K562 (cell line): ENCODE measurements around the gene ARHGAP26. TPM values are rescaled to one million over a fixed set of nuclear protein-coding genes. Genes with fewer than 3 reads are reported as not detected.

Source experiments
- E2F6 ChIP-seq, 2 experiments: IDR thresholded peaks; 2 replicates each; pipeline ENCODE4 v1.6.1; 2011; ENCODE audit warnings: borderline replicate concordance in 1 of 2, control low read depth in 1 of 2, low read depth in 1 of 2, low read length in 1 of 2, mild to moderate bottlenecking in 1 of 2, mixed read lengths in 1 of 2, moderate library complexity in 1 of 2; ENCODE audit not compliant: insufficient read depth in 1 of 2, insufficient read length in 1 of 2, poor library complexity in 1 of 2, severe bottlenecking in 1 of 2; ENCODE audit errors: extremely low read depth in 1 of 2
- REST ChIP-seq, 2 experiments: fragments of 450-650 bp; formaldehyde crosslinking in 1 of 2; IDR thresholded peaks; 2 replicates each; pipeline versions ENCODE4 v1.4.0 to v1.6.1; 2014 to 2020; ENCODE audit warnings: mild to moderate bottlenecking in 2 of 2, borderline replicate concordance in 1 of 2, low read depth in 1 of 2
- SPI1 ChIP-seq: IDR thresholded peaks from 2 replicates; pipeline ENCODE4 v1.6.1; 2011; ENCODE audit warnings: low read depth, low read length, control low read depth, borderline replicate concordance
- TFE3 ChIP-seq: fragments of 450-650 bp; formaldehyde crosslinking; IDR thresholded peaks from 2 replicates; pipeline ENCODE4 v1.4.0; 2020; ENCODE audit warnings: mild to moderate bottlenecking, mixed read lengths
- polyA plus RNA-seq, 8 experiments: library from polyadenylated mRNA; depleted of rRNA in 4 of 8; stranded (reverse) in 5 of 8; unstranded in 3 of 8; fragments of >200 nt; fragmentation: Nextera tagmentation in 2 of 8; fragmentation: Illumina TruSeq in 1 of 8; extraction: Ambion mirVana in 2 of 8; extraction: Trizol in 1 of 8; gene quantifications; 2 replicates each; pipeline versions ENCODE4 v1.2.1 to v1.2.3, GENCODE V29; 2011 to 2014; ENCODE audit warnings: inconsistent platforms in 1 of 8, missing spikeins in 1 of 8
- total RNA-seq, 7 experiments: library from RNA; depleted of rRNA in 6 of 7; stranded (reverse); fragments of >200 nt in 6 of 7; fragmentation: Illumina TruSeq in 2 of 7; extraction: Trizol in 2 of 7; gene quantifications; 2 replicates each; pipeline versions ENCODE4 v1.2.1 to v1.2.3, GENCODE V29; 2011 to 2021; ENCODE audit warnings: low replicate concordance in 1 of 7

The ARHGAP26 gene
- total and polyA plus RNA-seq, 9 of the 15 experiments (the other 6 are each of a cell fraction or from before 2014, with no cell fraction given) = 0.13 to 1.1 (median 0.55) TPM

GRCh38 chr5:143176048-143176447 is 405.9 kb downstream of the ARHGAP26 start (continued):
- TF ChIP-seq TFE3 (CRISPR knock-in tag) = peak; percentile 70
- TF ChIP-seq SPI1 = peak; percentile 92
- no peak for TF ChIP-seq E2F6 (IDR thresholded peaks at IDR 0.05; ENCODE audit: borderline replicate concordance in 1 of 2, extremely low read depth in 1 of 2, insufficient read depth in 1 of 2, insufficient read length in 1 of 2, low read depth in 1 of 2, low read length in 1 of 2, poor library complexity in 1 of 2, severe bottlenecking in 1 of 2)
- TF ChIP-seq REST (IDR thresholded peaks at IDR 0.05; ENCODE audit: borderline replicate concordance) = no peak
- no peak for TF ChIP-seq REST (CRISPR knock-in tag; IDR thresholded peaks at IDR 0.05; ENCODE audit: low read depth)
